ENCODE measurements around the gene SLCO3A1.

- TF ChIP-seq CTCF (conservative IDR thresholded peaks at IDR 0.05 in 1 of 2, IDR thresholded peaks at IDR 0.05 in 1 of 2; ENCODE audit: low read depth in 1 of 2, low read length in 2 of 2) (no peak), EZH2 (IDR thresholded peaks at IDR 0.05; ENCODE audit: low read length, missing control alignments) (no peak)
Observed at GRCh38 chr15:91873138-91873536, 19.6 kb downstream of the SLCO3A1 start.
